Endothelial cell of umbilical vein (primary cell): ENCODE measurements around the gene SRSF3. TPM values are rescaled to one million over a fixed set of nuclear protein-coding genes. Genes with fewer than 3 reads are reported as not detected.

Experiments
- BruUV-seq: library from RNA; stranded (reverse); fragments of 400-500 nt; replicated peaks from 2 replicates; lab custom pipeline; 2021; lab: Mats Ljungman, UMichigan
- CTCF ChIA-PET: fragments of 300-600, 350-600 bp; sonication (Branson Sonifier 250); formaldehyde crosslinking; loops from one replicate; lab custom pipeline; 2021; ENCODE audit warnings: antibody characterized with exemption, inconsistent platforms; lab: Charles Lee
- POLR2A ChIA-PET: fragments of 300-600, 350-600 bp; sonication (Branson Sonifier 250); formaldehyde crosslinking; loops from one replicate; lab custom pipeline; 2021; ENCODE audit warnings: antibody characterized with exemption, inconsistent platforms; lab: Charles Lee
- DNase-seq: peaks from one replicate; pipeline ENCODE4 v3.0.0-alpha.2; 2011; ENCODE audit warnings: low read depth, low spot score
- FAIRE-seq: peaks from 2 replicates; lab custom pipeline; 2011; peaks lifted over from hg19 to GRCh38; lab: Jason Lieb, UNC
- H2AFZ ChIP-seq: 2 replicates; pipeline ENCODE4 v1.6.0; 2012; ENCODE audit warnings: low read depth, low read length, control low read depth, inconsistent platforms
- H3K27ac ChIP-seq: 2 replicates; pipeline ENCODE4 v1.5.1; 2011; ENCODE audit warnings: low read depth, mild to moderate bottlenecking, control low read depth, low read length, moderate library complexity; ENCODE audit not compliant: insufficient read depth
- H3K27me3 ChIP-seq, 2 experiments: 2 replicates each; pipeline versions ENCODE4 v1.6.0 to v1.6.1; 2011; ENCODE audit warnings: low read length in 2 of 2, mixed read lengths in 1 of 2; ENCODE audit not compliant: control insufficient read depth in 2 of 2, insufficient read depth in 2 of 2
- H3K36me3 ChIP-seq, 2 experiments: 2 replicates in 1 of 2; 3 replicates in 1 of 2; pipeline ENCODE4 v1.5.1; 2011; ENCODE audit warnings: low read length in 2 of 2, mild to moderate bottlenecking in 1 of 2, moderate library complexity in 1 of 2; ENCODE audit not compliant: control insufficient read depth in 2 of 2, insufficient read depth in 2 of 2; ENCODE audit errors: extremely low read depth in 1 of 2
- H3K4me1 ChIP-seq: 3 replicates; pipeline ENCODE4 v1.5.1; 2011; ENCODE audit warnings: mild to moderate bottlenecking, low read length; ENCODE audit not compliant: control insufficient read depth, insufficient read depth; ENCODE audit errors: extremely low read depth
- H3K4me2 ChIP-seq: 2 replicates; pipeline ENCODE4 v1.6.1; 2011; ENCODE audit warnings: low read length, control low read depth, mixed read lengths; ENCODE audit not compliant: insufficient read depth
- H3K4me3 ChIP-seq, 3 experiments: fragments of 200-600 bp in 1 of 3; sonication (generic), shearing (Covaris generic) in 1 of 3; replicated peaks in 1 of 3; 2 replicates each; pipeline ENCODE4 v1.5.1; 2011 to 2016; ENCODE audit warnings: control low read depth in 3 of 3, low read length in 3 of 3, mild to moderate bottlenecking in 2 of 3, inconsistent platforms in 1 of 3, low read depth in 1 of 3, moderate library complexity in 1 of 3; ENCODE audit not compliant: insufficient read depth in 1 of 3
- H3K79me2 ChIP-seq: 2 replicates; pipeline ENCODE4 v1.6.0; 2012; ENCODE audit warnings: low read length, inconsistent platforms; ENCODE audit not compliant: control insufficient read depth, insufficient read depth
- H3K9ac ChIP-seq: replicated peaks from 2 replicates; pipeline ENCODE3; 2011; ENCODE audit warnings: low read length, control low read depth; ENCODE audit not compliant: insufficient read depth; ENCODE audit errors: extremely low read depth
- H3K9me1 ChIP-seq: replicated peaks from 3 replicates; pipeline ENCODE4 v1.6.0; 2011; ENCODE audit warnings: mild to moderate bottlenecking, low read length; ENCODE audit not compliant: control insufficient read depth, insufficient read depth; ENCODE audit errors: extremely low read depth
- H3K9me3 ChIP-seq: replicated peaks from 2 replicates; pipeline ENCODE4 v1.5.1; 2012; ENCODE audit warnings: low read length, inconsistent platforms; ENCODE audit not compliant: control insufficient read depth, insufficient read depth
- H4K20me1 ChIP-seq: replicated peaks from 2 replicates; pipeline ENCODE3; 2011; ENCODE audit warnings: mild to moderate bottlenecking, low read length; ENCODE audit not compliant: control insufficient read depth, insufficient read depth; ENCODE audit errors: extremely low read depth
- CTCF ChIP-seq, 2 donors: IDR thresholded peaks; 1 replicate in 1 of 2; 2 replicates in 1 of 2; pipeline ENCODE4 v1.5.1; 2011; ENCODE audit warnings: low read length in 2 of 2, mild to moderate bottlenecking in 2 of 2, moderate library complexity in 2 of 2, control low read depth in 1 of 2, inconsistent platforms in 1 of 2, low read depth in 1 of 2; ENCODE audit not compliant: insufficient read depth in 1 of 2; ENCODE audit errors: extremely low read depth in 1 of 2
- EZH2 ChIP-seq: IDR thresholded peaks from 2 replicates; pipeline ENCODE4 v1.6.1; 2012; ENCODE audit warnings: borderline replicate concordance, low read depth, mild to moderate bottlenecking, moderate library complexity, low read length, inconsistent platforms; ENCODE audit not compliant: severe bottlenecking
- FOS ChIP-seq: IDR thresholded peaks from 2 replicates; pipeline ENCODE4 v1.6.1; 2011; ENCODE audit warnings: mild to moderate bottlenecking, low read length, moderate library complexity, borderline replicate concordance; ENCODE audit not compliant: insufficient read depth
- GATA2 ChIP-seq: IDR thresholded peaks from 2 replicates; pipeline ENCODE4 v1.7.0; 2011; ENCODE audit warnings: low read depth, mild to moderate bottlenecking, moderate library complexity, mixed read lengths, low read length; ENCODE audit not compliant: insufficient read length, insufficient read depth
- JUN ChIP-seq: IDR thresholded peaks from 2 replicates; pipeline ENCODE4 v1.6.1; 2011; ENCODE audit warnings: borderline replicate concordance, low read depth; ENCODE audit not compliant: insufficient read length, insufficient read depth
- MAX ChIP-seq: IDR thresholded peaks from 2 replicates; pipeline ENCODE4 v1.6.1; 2011; ENCODE audit not compliant: insufficient read depth, insufficient read length
- MYC ChIP-seq: IDR thresholded peaks from one replicate; pipeline ENCODE4 v1.6.1; 2011; ENCODE audit warnings: mild to moderate bottlenecking, low read depth, low read length
- POLR2A ChIP-seq: IDR thresholded peaks from 2 replicates; pipeline ENCODE4 v1.6.1; 2012; ENCODE audit warnings: low read depth, mild to moderate bottlenecking, control low read depth, low read length
- POLR2AphosphoS5 ChIP-seq: IDR thresholded peaks from 2 replicates; pipeline ENCODE4 v1.6.1; 2012; ENCODE audit warnings: low read depth, mild to moderate bottlenecking, control low read depth, low read length, moderate library complexity; ENCODE audit not compliant: insufficient read depth
- dilution Hi-C: fragments of 300-500 bp; cut with MboI; formaldehyde crosslinking; loops from one replicate; pipeline ENCODE4 v1.15.0; 2019; ENCODE audit warnings: low sequenced_read_pairs; ENCODE audit not compliant: extremely low pct_ligation_motif_present
- intact Hi-C: fragments of 100-400 bp; cut with micrococcal nuclease; formaldehyde crosslinking; loops from one replicate; pipeline ENCODE4 v1.10.0; 2022
- polyA plus RNA-seq, 4 experiments: library from polyadenylated mRNA; depleted of rRNA in 3 of 4; stranded (reverse) in 3 of 4; unstranded in 1 of 4; fragments of >200 nt; gene quantifications; 2 replicates each; pipeline versions ENCODE4 v1.2.1 to v1.2.3, GENCODE V29; 2011 to 2012; ENCODE audit warnings: missing spikeins in 1 of 4
- total RNA-seq: library from RNA; stranded (reverse); gene quantifications from 2 replicates; pipeline ENCODE4 v1.2.3, GENCODE V29; 2021

SRSF3 gene
- total and polyA plus RNA-seq, 2 donors (not counting 3 experiments of a cell fraction or from before 2014, with no cell fraction given): 317 to 393 TPM

GRCh38 chr6:36566418-36566905 lies 27.7 kb upstream of the SRSF3 start:
- DNase-seq (no peak), FAIRE-seq (no peak)
- no peak overlapping the region for H2AFZ ChIP-seq
- intact Hi-C loops: no loop called here
- H3K27ac ChIP-seq: no peak overlapping the region
- H3K36me3 ChIP-seq: no peaks in the 10 kb centered on the region
- H3K9ac ChIP-seq: no peak overlapping the region
- no peaks in the 10 kb centered on the region for H3K9me1 ChIP-seq
- no peaks in the 10 kb centered on the region for H4K20me1 ChIP-seq
- dilution Hi-C loops: no loop called here
- H3K4me2 ChIP-seq: no peak overlapping the region
- H3K79me2 ChIP-seq: no peaks in the 10 kb centered on the region
- no peak overlapping the region for H3K4me3 ChIP-seq
- H3K9me3 ChIP-seq: no peaks in the 10 kb centered on the region
- no TSS peak for BruUV-seq
- no peaks in the 10 kb centered on the region for H3K4me1 ChIP-seq
- peaks cover 6 to 9% of the 10 kb centered on the region in 2 experiments for H3K27me3 ChIP-seq
- ChIA-PET POLR2A (no interaction called here), CTCF (no interaction called here)
- TF ChIP-seq CTCF (IDR thresholded peaks at IDR 0.05; ENCODE audit: extremely low read depth in 1 of 2, insufficient read depth in 1 of 2, low read depth in 1 of 2, low read length in 2 of 2) (no peak), FOS (no peak), POLR2A (no peak)

GRCh38 chr6:36570264-36570663 lies 23.9 kb upstream of the SRSF3 start:
- no peak overlapping the region for H3K4me2 ChIP-seq
- H3K79me2 ChIP-seq: no peaks in the 10 kb centered on the region
- H3K9ac ChIP-seq: no peak overlapping the region
- CTCF ChIA-PET: interaction anchor here (1.0 to 1.3 kb wide), 2 partner anchors 9 to 11 kb away, joined by 3 read pairs; no protein-coding TSS in a partner anchor
- no peak overlapping the region for H3K27ac ChIP-seq
- no peaks in the 10 kb centered on the region for H3K4me1 ChIP-seq
- H3K9me3 ChIP-seq: no peaks in the 10 kb centered on the region
- dilution Hi-C loops (no loop called here), intact Hi-C loops (no loop called here)
- no TSS peak for BruUV-seq
- H4K20me1 ChIP-seq: no peaks in the 10 kb centered on the region
- no peak overlapping the region for H3K4me3 ChIP-seq
- no peaks in the 10 kb centered on the region for H3K27me3 ChIP-seq
- no peak for TF ChIP-seq FOS
- TF ChIP-seq MAX: no peak
- no peak for TF ChIP-seq JUN
- no peak for TF ChIP-seq GATA2
- TF ChIP-seq POLR2A: no peak
- no peak for TF ChIP-seq EZH2
- TF ChIP-seq CTCF (IDR thresholded peaks at IDR 0.05; ENCODE audit: extremely low read depth in 1 of 2, insufficient read depth in 1 of 2, low read depth in 1 of 2, low read length in 2 of 2): no peak
- TF ChIP-seq POLR2AphosphoS5: no peak
- no peak for TF ChIP-seq MYC
- POLR2A ChIA-PET: no interaction called here
- no peak for FAIRE-seq
- no peaks in the 10 kb centered on the region for H3K9me1 ChIP-seq
- DNase-seq: no peak
- no peaks in the 10 kb centered on the region for H3K36me3 ChIP-seq
- no peak overlapping the region for H2AFZ ChIP-seq
